HUES6 (cell line): ENCODE measurements around the gene NRG3.

ENCODE experiments used
- H3K27ac ChIP-seq: 2 replicates; pipeline ENCODE4 v1.7.0; 2013; ENCODE audit warnings: low read depth, mild to moderate bottlenecking, low read length, inconsistent platforms
- H3K27me3 ChIP-seq: 2 replicates; pipeline ENCODE4 v1.6.1; 2013; ENCODE audit warnings: low read length; ENCODE audit not compliant: control insufficient read depth, insufficient read depth
- H3K36me3 ChIP-seq: 2 replicates; pipeline ENCODE4 v1.6.1; 2013; ENCODE audit warnings: low read length; ENCODE audit not compliant: control insufficient read depth, insufficient read depth
- H3K4me1 ChIP-seq: 2 replicates; pipeline ENCODE4 v1.6.1; 2013; ENCODE audit warnings: low read length; ENCODE audit not compliant: control insufficient read depth, insufficient read depth
- H3K4me3 ChIP-seq: 2 replicates; pipeline ENCODE4 v1.5.1; 2013; ENCODE audit warnings: low read depth, low read length
- H3K9ac ChIP-seq: one replicate; pipeline ENCODE4 v1.6.1; 2013; ENCODE audit warnings: mild to moderate bottlenecking, low read length
- H3K9me3 ChIP-seq: 2 replicates; pipeline ENCODE4 v1.6.1; 2013; ENCODE audit warnings: low read depth, low read length; ENCODE audit not compliant: control insufficient read depth, insufficient read depth

The NRG3 gene

DNA sequence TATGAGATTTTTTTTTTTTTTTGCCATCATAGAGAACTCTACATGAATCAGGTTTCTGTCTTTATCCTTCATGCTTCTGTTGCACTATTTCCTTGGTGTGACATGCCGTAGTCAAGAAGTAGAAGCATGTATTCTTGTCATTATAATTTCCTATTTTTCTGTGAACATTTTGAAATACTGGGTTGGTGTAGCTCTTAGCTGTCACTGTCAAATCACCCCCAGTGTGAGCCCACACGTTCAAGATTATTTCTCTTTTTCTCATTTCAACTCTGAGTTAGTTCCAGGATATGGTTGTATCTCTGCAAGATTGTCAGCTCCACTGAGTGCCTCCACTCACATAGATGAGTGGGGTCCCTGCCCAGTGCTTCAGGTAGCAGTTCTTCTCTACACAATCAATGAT is 209.5 kb downstream of the NRG3 start:
- H3K27me3 ChIP-seq: no peaks in the 10 kb centered on the region
- H3K27ac ChIP-seq: no peak overlapping the region
- H3K36me3 ChIP-seq: no peaks in the 10 kb centered on the region
- H3K4me3 ChIP-seq: no peak overlapping the region
- no peak overlapping the region for H3K9ac ChIP-seq
- H3K9me3 ChIP-seq: no peaks in the 10 kb centered on the region
- H3K4me1 ChIP-seq: peaks cover 8% of the 10 kb centered on the region

DNA sequence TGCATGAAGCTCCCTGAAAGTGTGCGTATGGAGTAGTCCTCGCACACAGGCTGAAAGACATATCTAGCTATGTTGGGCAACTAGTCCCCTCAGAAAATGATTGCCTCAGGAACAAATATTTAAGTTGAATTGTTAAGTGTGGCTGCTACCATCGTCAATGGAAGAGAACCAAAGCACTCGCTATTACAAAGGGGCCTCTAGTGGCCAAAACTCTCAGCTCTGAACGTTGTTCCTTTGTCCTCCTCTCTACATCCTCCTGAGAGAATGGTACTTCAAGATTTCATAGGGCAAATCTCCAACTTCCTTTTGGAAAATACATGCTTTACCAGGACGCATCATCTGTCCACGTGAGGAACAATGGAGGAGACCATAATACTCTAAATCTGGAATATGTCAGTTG is 209.9 kb downstream of the NRG3 start:
- H3K27me3 ChIP-seq: no peaks in the 10 kb centered on the region

DNA sequence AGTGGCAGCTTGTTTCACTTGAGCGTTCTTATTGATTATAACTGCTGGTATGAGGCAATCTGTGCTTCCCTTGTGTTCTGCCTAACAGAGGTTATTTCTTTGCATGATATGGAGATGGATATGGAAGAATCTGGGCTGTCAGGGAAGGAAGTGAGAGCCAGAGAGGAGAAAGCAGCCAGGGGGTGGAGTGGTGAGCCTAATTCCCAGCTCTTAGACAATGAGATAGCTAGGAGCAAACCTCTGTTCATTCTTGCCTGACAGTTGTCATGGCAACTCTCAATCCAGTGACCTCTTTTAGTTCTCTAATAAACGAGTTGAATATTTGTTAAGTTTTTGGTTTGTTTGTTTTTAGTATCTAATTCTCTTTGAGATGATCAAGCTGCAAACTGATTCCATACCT is 214.3 kb downstream of the NRG3 start:
- Histone ChIP-seq H3K9ac (no peak overlapping the region), H3K9me3 (no peaks in the 10 kb centered on the region), H3K4me3 (no peak overlapping the region), H3K4me1 (peaks cover 11% of the 10 kb centered on the region), H3K27ac (no peak overlapping the region), H3K27me3 (no peaks in the 10 kb centered on the region), H3K36me3 (no peaks in the 10 kb centered on the region)

More for the DNA sequence above, 209.9 kb downstream of the NRG3 start:
- Histone ChIP-seq H3K4me3 (no peak overlapping the region), H3K9me3 (no peaks in the 10 kb centered on the region), H3K4me1 (peaks cover 11% of the 10 kb centered on the region), H3K36me3 (no peaks in the 10 kb centered on the region), H3K27ac (no peak overlapping the region), H3K9ac (no peak overlapping the region)

DNA sequence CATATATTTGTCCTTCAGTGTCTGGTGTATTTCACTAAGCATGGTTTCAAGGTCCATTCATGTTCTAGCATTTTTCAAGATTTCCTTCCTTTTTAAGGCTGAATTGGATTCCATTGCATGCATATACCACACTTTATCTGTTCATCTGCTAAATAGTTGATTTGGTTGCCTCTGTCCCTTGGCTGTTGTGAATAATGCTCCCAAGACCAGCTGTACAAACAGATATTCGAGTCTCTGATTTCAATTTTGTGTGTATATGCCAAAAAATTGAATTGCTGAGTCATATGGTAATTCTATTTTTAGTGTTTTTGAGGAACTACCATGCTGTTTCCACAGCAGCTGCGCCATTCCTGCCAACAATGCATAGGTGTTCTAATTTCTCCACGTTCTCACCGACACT is 216.4 kb downstream of the NRG3 start:
- Histone ChIP-seq H3K4me1 (peaks cover 11% of the 10 kb centered on the region), H3K36me3 (no peaks in the 10 kb centered on the region), H3K9me3 (no peaks in the 10 kb centered on the region), H3K27me3 (no peaks in the 10 kb centered on the region), H3K27ac (no peak overlapping the region), H3K4me3 (no peak overlapping the region), H3K9ac (no peak overlapping the region)

DNA sequence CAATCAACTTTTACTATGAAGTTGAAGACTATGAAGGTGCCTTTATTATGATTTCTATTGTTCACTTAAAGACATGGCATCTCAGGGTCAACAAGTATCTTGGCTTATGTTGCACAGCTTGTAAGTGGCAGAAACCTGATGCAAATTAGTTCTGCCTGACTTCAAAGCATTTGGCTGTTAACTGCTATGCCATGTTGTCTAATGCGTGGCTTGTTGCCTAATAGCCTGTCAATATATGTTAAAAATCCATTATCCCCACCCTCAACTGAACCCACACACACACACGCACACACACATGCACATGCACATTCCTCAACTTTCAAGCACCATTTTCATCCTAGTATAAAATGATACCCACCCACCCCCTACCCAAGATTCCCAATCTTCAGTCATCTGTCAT is 217.1 kb downstream of the NRG3 start:
- Histone ChIP-seq H3K4me1 (peaks cover 11% of the 10 kb centered on the region), H3K36me3 (no peaks in the 10 kb centered on the region), H3K9me3 (no peaks in the 10 kb centered on the region), H3K27ac (no peak overlapping the region), H3K4me3 (no peak overlapping the region), H3K27me3 (no peaks in the 10 kb centered on the region), H3K9ac (no peak overlapping the region)

DNA sequence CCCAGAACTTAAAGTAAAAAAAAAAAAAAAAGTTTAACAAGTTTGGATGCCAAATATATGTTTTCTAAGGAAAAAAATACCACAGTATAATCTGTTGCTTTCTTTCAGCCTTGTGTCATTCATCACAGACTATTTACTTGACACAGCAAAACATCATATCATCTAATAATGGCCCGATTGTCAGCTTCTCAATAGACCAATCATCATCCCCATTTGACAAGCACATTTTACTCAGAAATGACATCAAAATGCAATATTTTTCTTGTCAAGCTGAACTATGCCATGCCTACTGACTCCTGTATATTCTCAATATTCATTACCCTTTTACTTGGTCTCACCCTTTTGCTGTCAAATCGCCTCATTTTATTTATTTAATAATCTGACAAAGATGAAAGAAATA is 249.7 kb downstream of the NRG3 start:
- Histone ChIP-seq H3K36me3 (no peaks in the 10 kb centered on the region), H3K4me3 (no peak overlapping the region), H3K27ac (no peak overlapping the region), H3K4me1 (no peaks in the 10 kb centered on the region), H3K9ac (no peak overlapping the region), H3K27me3 (no peaks in the 10 kb centered on the region), H3K9me3 (no peaks in the 10 kb centered on the region)

DNA sequence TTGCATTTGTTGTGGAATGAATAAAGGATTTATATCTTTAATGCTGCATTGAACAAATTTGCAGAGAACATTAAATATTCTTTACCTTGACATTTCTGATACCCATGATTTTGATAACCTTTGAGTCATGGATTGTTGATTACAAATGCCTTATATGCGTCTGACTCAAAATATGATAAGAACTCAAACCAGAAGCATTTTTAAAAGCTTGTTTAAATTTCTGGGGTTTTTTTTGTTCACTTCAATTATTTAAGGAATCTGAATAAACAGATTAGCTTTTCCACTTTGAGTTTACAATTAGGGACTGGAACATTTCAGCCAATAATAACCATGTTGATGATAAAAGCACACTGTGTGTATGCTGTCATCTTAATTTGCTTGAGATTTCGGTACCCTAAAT is 253.5 kb downstream of the NRG3 start:
- Histone ChIP-seq H3K9me3 (no peaks in the 10 kb centered on the region), H3K9ac (no peak overlapping the region), H3K27ac (no peak overlapping the region), H3K36me3 (no peaks in the 10 kb centered on the region), H3K4me1 (no peaks in the 10 kb centered on the region), H3K4me3 (no peak overlapping the region), H3K27me3 (no peaks in the 10 kb centered on the region)

DNA sequence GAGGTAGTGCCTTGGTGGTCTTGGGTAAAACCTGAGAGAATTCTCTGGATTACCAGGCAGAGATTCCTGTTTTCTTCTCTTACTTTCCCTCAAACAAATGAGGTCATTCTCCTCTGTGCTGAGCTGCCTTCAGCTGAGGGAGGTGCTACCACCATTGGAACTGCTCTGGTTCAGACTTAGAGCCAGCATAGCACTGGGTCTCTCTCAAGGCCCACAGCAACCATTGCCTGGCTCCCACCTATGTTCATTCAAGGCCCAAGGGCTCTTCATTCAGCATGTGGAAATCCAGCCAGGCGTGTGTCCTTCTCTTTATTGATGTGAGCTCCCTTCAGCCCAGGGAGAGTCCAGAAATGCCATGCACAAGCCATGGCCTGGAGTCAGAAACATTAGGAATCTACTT is 261.1 kb downstream of the NRG3 start:
- Histone ChIP-seq H3K9ac (no peak overlapping the region), H3K27me3 (no peaks in the 10 kb centered on the region), H3K36me3 (no peaks in the 10 kb centered on the region), H3K4me1 (no peaks in the 10 kb centered on the region), H3K4me3 (no peak overlapping the region), H3K9me3 (no peaks in the 10 kb centered on the region), H3K27ac (no peak overlapping the region)

DNA sequence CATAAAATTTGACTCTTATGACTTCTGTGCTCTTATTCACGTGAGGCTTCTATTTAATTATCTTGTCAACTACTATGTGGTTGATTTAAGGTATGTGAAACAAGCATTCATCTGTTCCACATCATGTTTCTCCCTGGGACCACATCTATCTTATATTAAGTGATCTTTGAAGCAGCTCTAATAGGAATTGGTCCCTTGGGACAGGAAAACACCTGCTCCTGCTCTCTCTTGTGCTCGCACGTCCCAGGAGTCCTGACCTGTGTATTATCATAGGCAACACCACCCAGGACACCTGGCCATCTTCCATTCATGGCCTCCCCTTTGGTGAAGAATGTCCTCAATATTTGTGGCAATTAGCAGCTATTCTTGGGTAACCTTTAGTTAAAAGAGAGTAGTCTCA is 269.2 kb downstream of the NRG3 start:
- H3K27ac ChIP-seq: no peak overlapping the region
- no peaks in the 10 kb centered on the region for H3K36me3 ChIP-seq

DNA sequence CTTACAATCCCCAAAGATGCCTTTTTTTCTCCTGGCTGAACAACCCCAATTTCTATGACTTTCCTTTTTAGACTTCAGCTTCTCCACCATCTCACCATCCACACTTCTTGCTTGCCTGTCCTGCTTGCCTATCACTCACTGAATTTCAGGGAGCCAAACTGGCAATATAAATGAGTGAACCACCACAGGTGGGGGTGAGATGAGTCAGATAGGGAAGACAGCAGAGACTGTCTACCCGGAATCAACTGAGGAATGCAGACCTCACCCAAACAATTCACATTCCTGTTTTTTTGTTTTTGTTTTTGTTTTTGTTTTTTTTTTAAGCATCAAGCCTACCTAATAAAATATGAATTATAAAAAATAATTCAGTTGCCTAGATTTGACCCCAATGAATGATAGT is 273.8 kb downstream of the NRG3 start:
- Histone ChIP-seq H3K9me3 (no peaks in the 10 kb centered on the region), H3K36me3 (no peaks in the 10 kb centered on the region), H3K9ac (no peak overlapping the region), H3K4me3 (no peak overlapping the region), H3K27me3 (no peaks in the 10 kb centered on the region), H3K27ac (no peak overlapping the region), H3K4me1 (no peaks in the 10 kb centered on the region; the same call in none of the 2 replicates)

More for the DNA sequence above, 269.2 kb downstream of the NRG3 start:
- Histone ChIP-seq H3K9ac (no peak overlapping the region), H3K4me1 (no peaks in the 10 kb centered on the region; the same call in 1 of the 2 replicates), H3K27me3 (no peaks in the 10 kb centered on the region), H3K9me3 (no peaks in the 10 kb centered on the region), H3K4me3 (no peak overlapping the region)

DNA sequence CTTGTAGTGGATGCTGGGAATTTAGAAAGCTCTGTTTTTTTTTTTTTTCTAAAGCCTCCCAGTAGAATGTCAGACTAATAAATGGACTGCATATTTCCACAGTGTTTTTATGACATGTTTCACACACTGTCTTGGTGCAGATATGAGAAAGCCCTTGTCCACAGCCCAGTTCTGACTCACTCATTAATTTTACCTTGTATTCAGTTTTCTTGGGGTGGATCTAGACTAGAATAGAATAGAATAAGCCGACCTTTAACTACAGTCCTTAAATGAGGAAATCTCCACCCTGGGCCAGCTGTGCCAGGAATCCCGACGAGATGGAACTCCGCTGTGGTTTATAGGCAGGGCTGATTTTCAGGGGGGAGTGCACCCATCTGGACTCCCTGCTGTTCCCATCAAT is 274.7 kb downstream of the NRG3 start:
- Histone ChIP-seq H3K4me1 (no peaks in the 10 kb centered on the region; the same call in none of the 2 replicates), H3K4me3 (no peak overlapping the region), H3K9me3 (no peaks in the 10 kb centered on the region), H3K27ac (no peak overlapping the region), H3K36me3 (no peaks in the 10 kb centered on the region), H3K9ac (no peak overlapping the region), H3K27me3 (no peaks in the 10 kb centered on the region)
